Peyer's patch (tissue), 4 donors: ENCODE results near the gene KCNK13.

Experiments used
- CTCF ChIP-seq, 6 experiments: fragments of 450-650 bp in 4 of 6; fragments of 200-600 bp in 2 of 6; sonication (generic) in 1 of 6; IDR thresholded peaks; one replicate each; pipeline ENCODE4 v1.5.1; 2017 to 2019; ENCODE audit warnings: antibody characterized with exemption in 6 of 6, mild to moderate bottlenecking in 3 of 6, moderate library complexity in 1 of 6
- POLR2A ChIP-seq, 2 donors: fragments of 450-650 bp; IDR thresholded peaks; one replicate each; pipeline ENCODE4 v1.5.1; 2017; ENCODE audit warnings: antibody characterized with exemption in 2 of 2, mild to moderate bottlenecking in 2 of 2, moderate library complexity in 2 of 2

GRCh38 chr14:90184571-90185266 lies 122.9 kb downstream of the KCNK13 start:
- TF ChIP-seq POLR2A (IDR thresholded peaks at IDR 0.05) (no peak), CTCF (IDR thresholded peaks at IDR 0.05) (no peak)
